K562 (cell line): ENCODE data around the gene LRRTM4.

ENCODE experiments used
- CEBPB ChIP-seq: fragments of 450-650 bp; IDR thresholded peaks from 2 replicates; pipeline ENCODE4 v1.6.1; 2016; ENCODE audit warnings: missing genetic modification characterization, missing compliant biosample characterization
- CHD4 ChIP-seq: fragments of 200-600 bp; sonication (generic); IDR thresholded peaks from 3 replicates; pipeline ENCODE4 v1.6.1; 2012; ENCODE audit warnings: low read depth, mild to moderate bottlenecking, mixed read lengths, low read length, inconsistent platforms; ENCODE audit not compliant: insufficient read depth, insufficient replicate concordance, poor library complexity, severe bottlenecking
- DNMT1 ChIP-seq: fragments of 450-650 bp; IDR thresholded peaks from 2 replicates; pipeline ENCODE4 v1.6.1; 2016; ENCODE audit warnings: antibody characterized with exemption, mild to moderate bottlenecking
- EZH2 ChIP-seq: IDR thresholded peaks from 2 replicates; pipeline ENCODE4 v1.6.1; 2012; ENCODE audit warnings: low read depth, mild to moderate bottlenecking, inconsistent platforms, low read length, borderline replicate concordance
- FOXK2 ChIP-seq, 2 experiments: fragments of 450-650 bp; IDR thresholded peaks in 1 of 2; conservative IDR thresholded peaks in 1 of 2; 2 replicates each; pipeline ENCODE4 v1.6.1; 2016; ENCODE audit warnings: low read depth in 2 of 2, mild to moderate bottlenecking in 1 of 2
- FOXP1 ChIP-seq: sonication (generic); formaldehyde crosslinking; IDR thresholded peaks from 2 replicates; pipeline ENCODE4 v1.8.0; 2022; ENCODE audit warnings: mild to moderate bottlenecking, missing genetic modification reagents
- HNRNPUL1 ChIP-seq: fragments of 200-400 bp; formaldehyde crosslinking; IDR thresholded peaks from 2 replicates; pipeline ENCODE4 v1.6.1; 2017; ENCODE audit warnings: low read length
- POLR2A ChIP-seq: fragments of 450-650 bp; conservative IDR thresholded peaks from 2 replicates; pipeline ENCODE4 v1.6.1; 2016
- POLR2AphosphoS2 ChIP-seq: IDR thresholded peaks from 2 replicates; pipeline ENCODE4 v1.6.1; 2012; ENCODE audit warnings: low read length, improper control_type of control experiment
- TBL1XR1 ChIP-seq, 2 experiments: IDR thresholded peaks; 2 replicates each; pipeline ENCODE4 v1.6.1; 2012; ENCODE audit warnings: improper control_type of control experiment in 2 of 2, low read length in 2 of 2, mild to moderate bottlenecking in 1 of 2
- ZFP1 ChIP-seq: fragments of 450-650 bp; formaldehyde crosslinking; IDR thresholded peaks from 2 replicates; pipeline ENCODE4 v1.4.0; 2020; ENCODE audit warnings: mild to moderate bottlenecking, mixed read lengths
- ZKSCAN8 ChIP-seq: fragments of 200-800 bp; sonication (Bioruptor generic); IDR thresholded peaks from 2 replicates; pipeline ENCODE4 v1.6.1; 2016; ENCODE audit warnings: missing genetic modification characterization, missing compliant biosample characterization
- ZNF584 ChIP-seq: fragments of 200-800 bp; sonication (Bioruptor generic); IDR thresholded peaks from 2 replicates; pipeline ENCODE4 v1.6.1; 2016; ENCODE audit warnings: low read depth, mild to moderate bottlenecking, missing genetic modification characterization, missing compliant biosample characterization
- TF ChIP-seq, protein P1 (sequence below): fragments of 150-350 bp; IDR thresholded peaks from 2 replicates; pipeline ENCODE4 v1.6.1; 2014; ENCODE audit warnings: low read depth, mild to moderate bottlenecking, low read length, borderline replicate concordance

DNA sequence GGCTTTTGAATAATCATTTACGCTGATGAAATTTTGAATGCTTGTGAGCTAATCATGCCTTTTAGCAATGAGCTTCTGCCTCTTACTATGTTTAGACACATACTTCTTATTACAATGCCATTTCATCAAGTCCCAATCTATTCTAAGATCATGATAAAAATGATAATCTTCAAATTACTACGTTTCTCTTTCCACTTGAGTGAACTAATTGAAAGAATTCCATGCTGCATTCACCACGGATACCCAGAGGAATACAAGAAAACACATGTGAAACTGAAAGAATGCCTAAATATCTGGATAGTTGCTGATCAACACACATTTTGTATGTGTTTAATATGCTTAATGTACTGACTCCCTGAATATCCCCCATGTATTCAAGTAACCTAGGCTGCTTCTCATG lies 62.3 kb downstream of the LRRTM4 start:
- TF ChIP-seq HNRNPUL1 (no peak), FOXP1 (CRISPR knock-in tag) (no peak), ZKSCAN8 (CRISPR knock-in tag) (no peak), CEBPB (tag) (no peak), ZNF584 (CRISPR knock-in tag) (no peak), CHD4 (no peak), DNMT1 (no peak), TBL1XR1 (IDR thresholded peaks at IDR 0.05; ENCODE audit: low read length in 2 of 2) (no peak), POLR2A (no peak), ZFP1 (CRISPR knock-in tag) (no peak), POLR2AphosphoS2 (no peak), FOXK2 (conservative IDR thresholded peaks at IDR 0.05 in 1 of 2, IDR thresholded peaks at IDR 0.05 in 1 of 2; ENCODE audit: low read depth in 2 of 2) (no peak), EZH2 (no peak)
- TF ChIP-seq, protein P1, sequence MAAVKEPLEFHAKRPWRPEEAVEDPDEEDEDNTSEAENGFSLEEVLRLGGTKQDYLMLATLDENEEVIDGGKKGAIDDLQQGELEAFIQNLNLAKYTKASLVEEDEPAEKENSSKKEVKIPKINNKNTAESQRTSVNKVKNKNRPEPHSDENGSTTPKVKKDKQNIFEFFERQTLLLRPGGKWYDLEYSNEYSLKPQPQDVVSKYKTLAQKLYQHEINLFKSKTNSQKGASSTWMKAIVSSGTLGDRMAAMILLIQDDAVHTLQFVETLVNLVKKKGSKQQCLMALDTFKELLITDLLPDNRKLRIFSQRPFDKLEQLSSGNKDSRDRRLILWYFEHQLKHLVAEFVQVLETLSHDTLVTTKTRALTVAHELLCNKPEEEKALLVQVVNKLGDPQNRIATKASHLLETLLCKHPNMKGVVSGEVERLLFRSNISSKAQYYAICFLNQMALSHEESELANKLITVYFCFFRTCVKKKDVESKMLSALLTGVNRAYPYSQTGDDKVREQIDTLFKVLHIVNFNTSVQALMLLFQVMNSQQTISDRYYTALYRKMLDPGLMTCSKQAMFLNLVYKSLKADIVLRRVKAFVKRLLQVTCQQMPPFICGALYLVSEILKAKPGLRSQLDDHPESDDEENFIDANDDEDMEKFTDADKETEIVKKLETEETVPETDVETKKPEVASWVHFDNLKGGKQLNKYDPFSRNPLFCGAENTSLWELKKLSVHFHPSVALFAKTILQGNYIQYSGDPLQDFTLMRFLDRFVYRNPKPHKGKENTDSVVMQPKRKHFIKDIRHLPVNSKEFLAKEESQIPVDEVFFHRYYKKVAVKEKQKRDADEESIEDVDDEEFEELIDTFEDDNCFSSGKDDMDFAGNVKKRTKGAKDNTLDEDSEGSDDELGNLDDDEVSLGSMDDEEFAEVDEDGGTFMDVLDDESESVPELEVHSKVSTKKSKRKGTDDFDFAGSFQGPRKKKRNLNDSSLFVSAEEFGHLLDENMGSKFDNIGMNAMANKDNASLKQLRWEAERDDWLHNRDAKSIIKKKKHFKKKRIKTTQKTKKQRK: no peak
